ENCODE results near the gene SLC66A3.

DNA sequence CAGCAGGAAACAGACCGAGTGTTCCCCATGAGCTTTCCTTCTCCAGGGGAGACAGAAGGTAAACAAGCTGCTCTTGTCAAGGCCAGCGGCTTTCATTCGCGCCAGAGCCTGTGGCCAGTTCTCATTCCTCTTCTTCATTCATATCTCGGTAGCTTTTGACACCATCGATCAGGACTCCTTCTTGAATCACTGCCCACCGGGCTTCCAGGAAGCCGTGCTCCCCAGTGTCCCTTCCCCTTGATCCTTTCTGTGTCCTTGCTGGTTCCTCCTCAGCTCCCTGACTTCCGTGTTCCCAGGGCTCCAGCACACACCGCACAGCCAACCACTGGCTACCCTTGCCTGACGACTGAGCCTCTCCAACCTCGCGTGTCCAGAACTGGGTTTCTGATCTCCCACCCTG, 14.1 kb downstream of the SLC66A3 start:
- TF ChIP-seq, protein P1, sequence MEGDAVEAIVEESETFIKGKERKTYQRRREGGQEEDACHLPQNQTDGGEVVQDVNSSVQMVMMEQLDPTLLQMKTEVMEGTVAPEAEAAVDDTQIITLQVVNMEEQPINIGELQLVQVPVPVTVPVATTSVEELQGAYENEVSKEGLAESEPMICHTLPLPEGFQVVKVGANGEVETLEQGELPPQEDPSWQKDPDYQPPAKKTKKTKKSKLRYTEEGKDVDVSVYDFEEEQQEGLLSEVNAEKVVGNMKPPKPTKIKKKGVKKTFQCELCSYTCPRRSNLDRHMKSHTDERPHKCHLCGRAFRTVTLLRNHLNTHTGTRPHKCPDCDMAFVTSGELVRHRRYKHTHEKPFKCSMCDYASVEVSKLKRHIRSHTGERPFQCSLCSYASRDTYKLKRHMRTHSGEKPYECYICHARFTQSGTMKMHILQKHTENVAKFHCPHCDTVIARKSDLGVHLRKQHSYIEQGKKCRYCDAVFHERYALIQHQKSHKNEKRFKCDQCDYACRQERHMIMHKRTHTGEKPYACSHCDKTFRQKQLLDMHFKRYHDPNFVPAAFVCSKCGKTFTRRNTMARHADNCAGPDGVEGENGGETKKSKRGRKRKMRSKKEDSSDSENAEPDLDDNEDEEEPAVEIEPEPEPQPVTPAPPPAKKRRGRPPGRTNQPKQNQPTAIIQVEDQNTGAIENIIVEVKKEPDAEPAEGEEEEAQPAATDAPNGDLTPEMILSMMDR (IDR thresholded peaks at IDR 0.05; ENCODE audit: low read depth, low read length), result no peak
- no peak for TF ChIP-seq EZH2phosphoT487 (IDR thresholded peaks at IDR 0.05; ENCODE audit: low read depth)

Data from OCI-LY3 (cell line).